ENCODE results near the gene AKR1C8.
A peak's percentile ranks its signal among the peaks of the same experiment; 100 is the strongest.
"Not testable (repeated sequence)": the region's sequence is repeated elsewhere in the genome, so short reads cannot be mapped to it uniquely, and the experiment has no call there.

AKR1C8 gene

GRCh38 chr10:5210261-5210660, 25.3 kb upstream of the AKR1C8 start:
- not testable (repeated sequence) for H4K20me1 ChIP-seq (ENCODE audit: insufficient read depth, low read length)
- TF ChIP-seq, protein P1, sequence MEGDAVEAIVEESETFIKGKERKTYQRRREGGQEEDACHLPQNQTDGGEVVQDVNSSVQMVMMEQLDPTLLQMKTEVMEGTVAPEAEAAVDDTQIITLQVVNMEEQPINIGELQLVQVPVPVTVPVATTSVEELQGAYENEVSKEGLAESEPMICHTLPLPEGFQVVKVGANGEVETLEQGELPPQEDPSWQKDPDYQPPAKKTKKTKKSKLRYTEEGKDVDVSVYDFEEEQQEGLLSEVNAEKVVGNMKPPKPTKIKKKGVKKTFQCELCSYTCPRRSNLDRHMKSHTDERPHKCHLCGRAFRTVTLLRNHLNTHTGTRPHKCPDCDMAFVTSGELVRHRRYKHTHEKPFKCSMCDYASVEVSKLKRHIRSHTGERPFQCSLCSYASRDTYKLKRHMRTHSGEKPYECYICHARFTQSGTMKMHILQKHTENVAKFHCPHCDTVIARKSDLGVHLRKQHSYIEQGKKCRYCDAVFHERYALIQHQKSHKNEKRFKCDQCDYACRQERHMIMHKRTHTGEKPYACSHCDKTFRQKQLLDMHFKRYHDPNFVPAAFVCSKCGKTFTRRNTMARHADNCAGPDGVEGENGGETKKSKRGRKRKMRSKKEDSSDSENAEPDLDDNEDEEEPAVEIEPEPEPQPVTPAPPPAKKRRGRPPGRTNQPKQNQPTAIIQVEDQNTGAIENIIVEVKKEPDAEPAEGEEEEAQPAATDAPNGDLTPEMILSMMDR (IDR thresholded peaks at IDR 0.05; ENCODE audit: borderline replicate concordance, extremely low read depth, low read length, poor library complexity, severe bottlenecking), result peak; percentile 21
- DNase-seq, result peak; percentile 10

DNA sequence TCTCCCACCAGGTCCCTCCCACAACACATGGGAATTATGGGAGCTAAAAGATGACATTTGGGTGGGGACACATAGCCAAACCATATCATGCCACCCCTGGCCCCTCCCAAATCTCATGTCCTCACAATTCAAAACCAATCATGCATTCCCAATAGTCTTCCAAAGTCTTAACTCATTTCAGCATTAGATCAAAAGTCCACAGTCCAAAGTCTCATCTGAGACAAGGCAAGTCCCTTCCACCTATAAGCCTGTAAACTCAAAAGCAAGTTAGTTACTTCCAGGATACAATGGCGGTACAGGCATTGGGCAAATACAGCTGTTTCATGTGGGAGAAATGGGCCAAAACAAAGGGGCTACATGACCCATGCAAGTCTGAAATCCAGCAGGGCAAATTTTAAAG, 24.8 kb upstream of the AKR1C8 start:
- not testable (repeated sequence) for H3K4me1 ChIP-seq (ENCODE audit: insufficient read depth, low read length); DNase-seq; H3K27ac ChIP-seq (ENCODE audit: low read length); H4K20me1 ChIP-seq (ENCODE audit: insufficient read depth, low read length); H3K9me3 ChIP-seq (ENCODE audit: insufficient read depth, low read length, severe bottlenecking); H3K27me3 ChIP-seq (ENCODE audit: insufficient read depth, low read length, poor library complexity); H2AFZ ChIP-seq (ENCODE audit: low read depth, low read length); H3K79me2 ChIP-seq (ENCODE audit: insufficient read depth, low read length); H3K36me3 ChIP-seq (ENCODE audit: insufficient read depth, low read length); H3K4me3 ChIP-seq (ENCODE audit: low read depth in 1 of 2, low read length in 2 of 2); H3K4me2 ChIP-seq (ENCODE audit: insufficient read depth, low read length); ATAC-seq (ENCODE audit: insufficient read depth, low read depth); H3K9ac ChIP-seq (ENCODE audit: low read depth, low read length)

More at GRCh38 chr10:5210261-5210660, 25.3 kb upstream of the AKR1C8 start:
- not testable (repeated sequence) for H3K27me3 ChIP-seq (ENCODE audit: insufficient read depth, low read length, poor library complexity); H3K9me3 ChIP-seq (ENCODE audit: insufficient read depth, low read length, severe bottlenecking); ATAC-seq (ENCODE audit: insufficient read depth, low read depth); H3K4me3 ChIP-seq (ENCODE audit: low read depth in 1 of 2, low read length in 2 of 2); H3K27ac ChIP-seq (ENCODE audit: low read length); H3K9ac ChIP-seq (ENCODE audit: low read depth, low read length); H3K4me1 ChIP-seq (ENCODE audit: insufficient read depth, low read length); H3K36me3 ChIP-seq (ENCODE audit: insufficient read depth, low read length); H3K79me2 ChIP-seq (ENCODE audit: insufficient read depth, low read length); H3K4me2 ChIP-seq (ENCODE audit: insufficient read depth, low read length); H2AFZ ChIP-seq (ENCODE audit: low read depth, low read length)

GRCh38 chr10:5206799-5207198, 21.8 kb upstream of the AKR1C8 start:
- no peaks in the 10 kb centered on the region for H3K27me3 ChIP-seq (ENCODE audit: insufficient read depth, low read length, poor library complexity)
- H3K4me3 ChIP-seq (ENCODE audit: low read depth in 1 of 2, low read length in 2 of 2), result no peak overlapping the region
- no peaks in the 10 kb centered on the region for H3K36me3 ChIP-seq (ENCODE audit: insufficient read depth, low read length)
- no peak overlapping the region for H3K9ac ChIP-seq (ENCODE audit: low read depth, low read length)
- H3K9me3 ChIP-seq (ENCODE audit: insufficient read depth, low read length, severe bottlenecking), result peaks cover 8% of the 10 kb centered on the region
- no peaks in the 10 kb centered on the region for H4K20me1 ChIP-seq (ENCODE audit: insufficient read depth, low read length)
- H3K79me2 ChIP-seq (ENCODE audit: insufficient read depth, low read length), result no peaks in the 10 kb centered on the region
- no peak for TF ChIP-seq EZH2 (IDR thresholded peaks at IDR 0.05; ENCODE audit: borderline replicate concordance, low read depth, low read length, severe bottlenecking)
- TF ChIP-seq, protein P1 (IDR thresholded peaks at IDR 0.05; ENCODE audit: borderline replicate concordance, extremely low read depth, low read length, poor library complexity, severe bottlenecking), result no peak
- no peak overlapping the region for H2AFZ ChIP-seq (ENCODE audit: low read depth, low read length)
- H3K27ac ChIP-seq (ENCODE audit: low read length), result no peak overlapping the region
- peak; percentile 74 for ATAC-seq (ENCODE audit: insufficient read depth, low read depth)
- peak; percentile 35 for DNase-seq
- no peak overlapping the region for H3K4me2 ChIP-seq (ENCODE audit: insufficient read depth, low read length)
- no peaks in the 10 kb centered on the region for H3K4me1 ChIP-seq (ENCODE audit: insufficient read depth, low read length)

DNA sequence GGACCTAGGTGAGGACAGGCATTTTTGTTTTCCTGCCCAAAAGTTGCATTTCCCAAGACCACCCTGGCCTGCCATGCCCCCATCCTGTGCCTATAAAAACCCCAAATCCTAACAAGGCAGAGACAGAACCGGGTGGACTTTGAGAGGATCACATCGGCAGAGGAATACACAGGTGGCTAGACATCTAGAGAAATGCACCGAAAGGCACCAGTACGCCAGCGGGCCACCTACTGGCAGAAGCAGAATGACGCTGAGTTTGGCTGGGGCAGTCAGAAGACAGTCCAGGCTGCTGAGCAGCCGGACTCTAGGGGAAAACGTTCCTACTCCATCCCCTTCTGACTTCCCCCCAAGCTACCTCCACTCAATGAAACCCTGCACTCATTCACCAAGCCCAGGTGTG, 14.4 kb upstream of the AKR1C8 start:
- peaks cover 8% of the 10 kb centered on the region for H3K9me3 ChIP-seq (ENCODE audit: insufficient read depth, low read length, severe bottlenecking)
- no peak overlapping the region for H3K27ac ChIP-seq (ENCODE audit: low read length)
- H2AFZ ChIP-seq (ENCODE audit: low read depth, low read length), result no peak overlapping the region
- H3K4me1 ChIP-seq (ENCODE audit: insufficient read depth, low read length), result no peaks in the 10 kb centered on the region
- H3K27me3 ChIP-seq (ENCODE audit: insufficient read depth, low read length, poor library complexity), result no peaks in the 10 kb centered on the region
- no peaks in the 10 kb centered on the region for H4K20me1 ChIP-seq (ENCODE audit: insufficient read depth, low read length)
- H3K4me2 ChIP-seq (ENCODE audit: insufficient read depth, low read length), result no peak overlapping the region
- H3K79me2 ChIP-seq (ENCODE audit: insufficient read depth, low read length), result no peaks in the 10 kb centered on the region
- H3K4me3 ChIP-seq (ENCODE audit: low read depth in 1 of 2, low read length in 2 of 2), result no peak overlapping the region
- no peaks in the 10 kb centered on the region for H3K36me3 ChIP-seq (ENCODE audit: insufficient read depth, low read length)
- TF ChIP-seq, protein P1 (IDR thresholded peaks at IDR 0.05; ENCODE audit: borderline replicate concordance, extremely low read depth, low read length, poor library complexity, severe bottlenecking), result no peak
- no peak for TF ChIP-seq EZH2 (IDR thresholded peaks at IDR 0.05; ENCODE audit: borderline replicate concordance, low read depth, low read length, severe bottlenecking)
- ATAC-seq (ENCODE audit: insufficient read depth, low read depth), result no peak
- no peak for DNase-seq
- no peak overlapping the region for H3K9ac ChIP-seq (ENCODE audit: low read depth, low read length)

Data from DND-41 (cell line).